HG03159 (cell line): ENCODE measurements around the gene METTL18.

ENCODE experiments used
- ATAC-seq: cut with Tn5 transposase; IDR thresholded peaks from one replicate; pipeline ENCODE4 v1.9.1; 2021; ENCODE audit warnings: mild to moderate bottlenecking, moderate library complexity; ENCODE audit not compliant: unreplicated experiment

The METTL18 gene

GRCh38 chr1:169786974-169787373 is 7.7 kb downstream of the METTL18 start:
- ATAC-seq, result no peak

- ATAC-seq, result no peak
These were observed 9.4 kb downstream of the METTL18 start for GRCh38 chr1:169785267-169785666.

- no peak for ATAC-seq
These were observed 10.6 kb downstream of the METTL18 start for GRCh38 chr1:169784102-169784501.

GRCh38 chr1:169782596-169782995 is 12.1 kb downstream of the METTL18 start:
- ATAC-seq, result no peak

- no peak for ATAC-seq
These were observed 14.7 kb downstream of the METTL18 start for GRCh38 chr1:169779970-169780369.

- ATAC-seq, result no peak
These were observed 15.6 kb downstream of the METTL18 start for GRCh38 chr1:169779150-169779549.

- ATAC-seq, result no peak
These were observed 18.3 kb downstream of the METTL18 start for GRCh38 chr1:169776440-169776839.

GRCh38 chr1:169768161-169768560 is 26.5 kb downstream of the METTL18 start:
- no peak for ATAC-seq

- ATAC-seq, result no peak
These were observed 29.0 kb downstream of the METTL18 start for GRCh38 chr1:169765580-169766331.

GRCh38 chr1:169764919-169765318 is 29.8 kb downstream of the METTL18 start:
- ATAC-seq, result no peak

- no peak for ATAC-seq
These were observed 32.0 kb downstream of the METTL18 start for GRCh38 chr1:169762699-169763098.

GRCh38 chr1:169759038-169759437 is 35.7 kb downstream of the METTL18 start:
- ATAC-seq, result no peak

GRCh38 chr1:169753549-169753948 is 41.2 kb downstream of the METTL18 start:
- ATAC-seq, result no peak

- no peak for ATAC-seq
These were observed 44.7 kb downstream of the METTL18 start for GRCh38 chr1:169750041-169750440.

- ATAC-seq, result no peak
These were observed 48.2 kb downstream of the METTL18 start for GRCh38 chr1:169746550-169746949.

GRCh38 chr1:169745015-169745861 is 49.5 kb downstream of the METTL18 start:
- ATAC-seq, result no peak
